Measurements from ENCODE around the gene IGFL2.

DNA sequence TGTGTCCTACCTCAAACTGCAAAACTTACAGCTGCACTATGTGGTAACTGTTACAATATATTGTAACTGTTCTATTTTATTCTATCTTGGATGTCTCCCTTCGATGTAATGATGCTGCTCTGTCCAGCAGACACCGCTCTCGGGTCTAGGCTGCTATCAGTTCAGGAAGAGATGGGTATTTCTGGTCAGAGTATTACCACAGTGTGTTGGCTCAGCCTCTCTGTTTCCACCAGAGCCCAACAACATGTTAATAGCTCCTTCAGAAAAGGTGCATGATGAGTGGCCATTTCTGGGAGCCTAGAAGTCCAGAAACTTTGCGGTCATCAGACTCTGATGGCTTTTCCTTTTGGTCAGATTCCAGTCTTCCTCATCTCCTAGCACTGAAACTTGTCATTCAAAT lies 45.6 kb downstream of the IGFL2 start:
- TF ChIP-seq KDM1A (IDR thresholded peaks at IDR 0.05; ENCODE audit: borderline replicate concordance) (no peak), POLR2AphosphoS5 (IDR thresholded peaks at IDR 0.05; ENCODE audit: low read length) (no peak)
- TF ChIP-seq, protein P1, sequence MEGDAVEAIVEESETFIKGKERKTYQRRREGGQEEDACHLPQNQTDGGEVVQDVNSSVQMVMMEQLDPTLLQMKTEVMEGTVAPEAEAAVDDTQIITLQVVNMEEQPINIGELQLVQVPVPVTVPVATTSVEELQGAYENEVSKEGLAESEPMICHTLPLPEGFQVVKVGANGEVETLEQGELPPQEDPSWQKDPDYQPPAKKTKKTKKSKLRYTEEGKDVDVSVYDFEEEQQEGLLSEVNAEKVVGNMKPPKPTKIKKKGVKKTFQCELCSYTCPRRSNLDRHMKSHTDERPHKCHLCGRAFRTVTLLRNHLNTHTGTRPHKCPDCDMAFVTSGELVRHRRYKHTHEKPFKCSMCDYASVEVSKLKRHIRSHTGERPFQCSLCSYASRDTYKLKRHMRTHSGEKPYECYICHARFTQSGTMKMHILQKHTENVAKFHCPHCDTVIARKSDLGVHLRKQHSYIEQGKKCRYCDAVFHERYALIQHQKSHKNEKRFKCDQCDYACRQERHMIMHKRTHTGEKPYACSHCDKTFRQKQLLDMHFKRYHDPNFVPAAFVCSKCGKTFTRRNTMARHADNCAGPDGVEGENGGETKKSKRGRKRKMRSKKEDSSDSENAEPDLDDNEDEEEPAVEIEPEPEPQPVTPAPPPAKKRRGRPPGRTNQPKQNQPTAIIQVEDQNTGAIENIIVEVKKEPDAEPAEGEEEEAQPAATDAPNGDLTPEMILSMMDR (IDR thresholded peaks at IDR 0.05 in 2 of 3, conservative IDR thresholded peaks at IDR 0.05 in 1 of 3; ENCODE audit: control insufficient read depth in 2 of 3, extremely low read depth in 1 of 3, insufficient read depth in 1 of 3, low read depth in 3 of 3, low read length in 3 of 3): no peak
